ENCODE measurements around the gene SFMBT2.
"Not testable (repeated sequence)": the region's sequence is repeated elsewhere in the genome, so short reads cannot be mapped to it uniquely, and the experiment has no call there.

SFMBT2 gene

GRCh38 chr10:7400068-7400715 is 10.6 kb downstream of the SFMBT2 start:
- no peak for DNase-seq

- DNase-seq, result no peak
Measured at GRCh38 chr10:7399533-7399932, 11.3 kb downstream of the SFMBT2 start.

- DNase-seq, result no peak
Measured at GRCh38 chr10:7397049-7398035, 13.5 kb downstream of the SFMBT2 start.

GRCh38 chr10:7392301-7392700 is 18.5 kb downstream of the SFMBT2 start:
- DNase-seq, result not testable (repeated sequence)

- DNase-seq, result no peak
Measured at GRCh38 chr10:7391748-7392147, 19.1 kb downstream of the SFMBT2 start.

GRCh38 chr10:7390689-7391110 is 20.1 kb downstream of the SFMBT2 start:
- not testable (repeated sequence) for DNase-seq

GRCh38 chr10:7389844-7390243 is 21.0 kb downstream of the SFMBT2 start:
- DNase-seq, result no peak

GRCh38 chr10:7389346-7389745 is 21.5 kb downstream of the SFMBT2 start:
- no peak for DNase-seq

- DNase-seq, result no peak
Measured at GRCh38 chr10:7388602-7389001, 22.2 kb downstream of the SFMBT2 start.

GRCh38 chr10:7388149-7388548 is 22.7 kb downstream of the SFMBT2 start:
- DNase-seq, result not testable (repeated sequence)

- DNase-seq, result no peak
Measured at GRCh38 chr10:7385114-7385513, 25.7 kb downstream of the SFMBT2 start.

GRCh38 chr10:7383442-7383841 is 27.4 kb downstream of the SFMBT2 start:
- no peak for DNase-seq

- DNase-seq, result no peak
Measured at GRCh38 chr10:7380704-7381241, 30.1 kb downstream of the SFMBT2 start.

GRCh38 chr10:7378602-7379403 is 32.0 kb downstream of the SFMBT2 start:
- no peak for DNase-seq

- DNase-seq, result no peak
Measured at GRCh38 chr10:7377614-7378248, 33.1 kb downstream of the SFMBT2 start.

- no peak for DNase-seq
Measured at GRCh38 chr10:7374795-7375194, 36.0 kb downstream of the SFMBT2 start.

GRCh38 chr10:7373039-7373438 is 37.8 kb downstream of the SFMBT2 start:
- no peak for DNase-seq

- DNase-seq, result no peak
Measured at GRCh38 chr10:7372504-7372903, 38.3 kb downstream of the SFMBT2 start.

GRCh38 chr10:7370511-7370910 is 40.3 kb downstream of the SFMBT2 start:
- DNase-seq, result no peak

- DNase-seq, result no peak
Measured at GRCh38 chr10:7365027-7365745, 45.6 kb downstream of the SFMBT2 start.

GRCh38 chr10:7364474-7364873 is 46.4 kb downstream of the SFMBT2 start:
- no peak for DNase-seq

GRCh38 chr10:7363700-7364099 is 47.1 kb downstream of the SFMBT2 start:
- DNase-seq, result no peak

All from NCI-H446 treated with DMSO at 0.1 percent for 48 hours (cell line).